Fibroblast of mammary gland (primary cell): ENCODE results near the gene MAP3K21.

ENCODE experiments used
- DNase-seq: peaks from one replicate; pipeline ENCODE4 v3.0.0-alpha.2; 2010; ENCODE audit warnings: low read depth
- H3K4me3 ChIP-seq: 2 replicates; pipeline ENCODE4 v1.5.1; 2011; ENCODE audit warnings: low read depth, mild to moderate bottlenecking, low read length, moderate library complexity; ENCODE audit not compliant: control insufficient read depth
- TF ChIP-seq, protein P1 (sequence below): conservative IDR thresholded peaks from 2 replicates; pipeline ENCODE4 v1.5.1; 2011; ENCODE audit warnings: low read depth, low read length, inconsistent platforms; ENCODE audit not compliant: control insufficient read depth, insufficient read depth

Gene MAP3K21

GRCh38 chr1:233368106-233368788, 40.7 kb downstream of the MAP3K21 start:
- no peak overlapping the region for H3K4me3 ChIP-seq
- DNase-seq, result peak; percentile 54
- TF ChIP-seq, protein P1, sequence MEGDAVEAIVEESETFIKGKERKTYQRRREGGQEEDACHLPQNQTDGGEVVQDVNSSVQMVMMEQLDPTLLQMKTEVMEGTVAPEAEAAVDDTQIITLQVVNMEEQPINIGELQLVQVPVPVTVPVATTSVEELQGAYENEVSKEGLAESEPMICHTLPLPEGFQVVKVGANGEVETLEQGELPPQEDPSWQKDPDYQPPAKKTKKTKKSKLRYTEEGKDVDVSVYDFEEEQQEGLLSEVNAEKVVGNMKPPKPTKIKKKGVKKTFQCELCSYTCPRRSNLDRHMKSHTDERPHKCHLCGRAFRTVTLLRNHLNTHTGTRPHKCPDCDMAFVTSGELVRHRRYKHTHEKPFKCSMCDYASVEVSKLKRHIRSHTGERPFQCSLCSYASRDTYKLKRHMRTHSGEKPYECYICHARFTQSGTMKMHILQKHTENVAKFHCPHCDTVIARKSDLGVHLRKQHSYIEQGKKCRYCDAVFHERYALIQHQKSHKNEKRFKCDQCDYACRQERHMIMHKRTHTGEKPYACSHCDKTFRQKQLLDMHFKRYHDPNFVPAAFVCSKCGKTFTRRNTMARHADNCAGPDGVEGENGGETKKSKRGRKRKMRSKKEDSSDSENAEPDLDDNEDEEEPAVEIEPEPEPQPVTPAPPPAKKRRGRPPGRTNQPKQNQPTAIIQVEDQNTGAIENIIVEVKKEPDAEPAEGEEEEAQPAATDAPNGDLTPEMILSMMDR, result no peak

GRCh38 chr1:233368789-233369130, 41.2 kb downstream of the MAP3K21 start:
- TF ChIP-seq, protein P1, result no peak
- DNase-seq, result no peak
- no peak overlapping the region for H3K4me3 ChIP-seq

- TF ChIP-seq, protein P1, result no peak
- no peak for DNase-seq
- H3K4me3 ChIP-seq, result no peak overlapping the region
Observed at GRCh38 chr1:233372218-233373120, 44.9 kb downstream of the MAP3K21 start.

DNA sequence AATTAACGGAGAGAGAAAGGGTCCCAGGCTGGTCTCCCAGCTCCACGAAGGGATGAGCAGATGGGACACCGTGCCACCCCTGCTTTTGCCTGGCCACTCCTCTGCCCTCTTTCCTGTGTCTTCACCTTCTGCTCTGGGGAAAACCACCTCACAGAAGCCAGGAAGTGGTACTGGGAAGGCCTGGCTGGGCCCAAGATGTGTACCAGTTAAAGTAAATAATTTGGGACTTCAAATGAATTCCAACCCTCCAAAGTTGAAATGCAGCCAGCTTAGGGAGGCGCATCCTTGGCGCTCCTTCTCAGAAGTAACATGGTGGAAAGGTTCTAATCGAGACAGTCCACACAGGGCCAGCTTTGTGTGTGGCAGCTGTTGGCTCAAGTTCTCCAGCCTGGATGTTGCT, 45.7 kb downstream of the MAP3K21 start:
- no peak for DNase-seq
- TF ChIP-seq, protein P1, result no peak
- H3K4me3 ChIP-seq, result no peak overlapping the region

DNA sequence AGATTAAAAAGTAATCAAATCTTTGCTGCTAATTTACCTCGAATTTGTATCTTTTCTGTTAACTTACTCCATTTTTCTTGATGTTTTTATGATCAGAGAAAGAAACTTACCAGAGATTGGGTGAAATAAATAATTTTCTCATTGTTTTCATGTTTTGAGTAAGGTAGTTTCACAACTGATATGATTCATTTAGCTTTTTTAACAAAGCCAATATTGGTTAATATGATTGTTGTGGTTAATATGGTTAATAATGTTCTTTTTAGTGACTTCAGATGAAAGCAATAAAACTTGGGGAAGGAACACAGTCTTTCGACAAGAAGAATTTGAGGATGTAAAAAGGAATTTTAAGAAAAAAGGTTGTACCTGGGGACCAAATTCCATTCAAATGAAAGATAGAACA, 48.1 kb downstream of the MAP3K21 start:
- TF ChIP-seq, protein P1, result no peak
- H3K4me3 ChIP-seq, result no peak overlapping the region
- DNase-seq, result no peak

DNA sequence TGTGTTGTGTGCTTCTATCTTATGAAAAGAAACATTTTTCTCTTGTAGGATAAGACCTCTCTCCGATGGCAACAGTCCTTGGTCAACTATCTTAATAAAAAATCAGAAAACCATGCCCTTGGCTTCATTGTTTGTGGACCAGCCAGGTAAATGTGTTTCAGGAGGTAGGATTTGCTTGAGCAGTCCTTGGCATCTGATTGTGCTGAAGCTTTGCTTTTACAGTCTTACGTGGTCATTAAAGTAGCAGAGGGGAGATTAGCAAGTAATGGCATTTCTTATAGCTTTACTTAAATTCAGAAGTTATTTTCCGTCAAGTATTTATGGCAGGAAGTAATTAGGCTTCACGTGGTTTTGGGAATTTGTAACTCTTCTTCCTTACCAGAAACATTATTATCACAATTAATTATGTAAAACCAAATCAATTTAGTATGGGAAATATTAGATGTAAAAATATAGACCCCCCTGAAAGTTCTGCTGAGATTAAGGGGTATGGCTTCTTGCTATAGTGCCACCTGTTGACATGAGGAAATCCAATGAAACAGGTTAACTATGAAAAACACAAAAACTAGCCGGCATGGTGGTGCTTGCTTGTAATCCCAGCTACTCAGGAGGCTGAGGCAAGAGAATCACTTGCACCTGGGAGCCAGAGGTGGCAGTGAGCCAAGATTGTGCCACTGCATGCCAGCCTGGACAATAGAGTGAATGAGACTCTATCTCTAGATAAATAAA, 49.0 kb downstream of the MAP3K21 start:
- no peak for DNase-seq
- H3K4me3 ChIP-seq, result no peak overlapping the region
- TF ChIP-seq, protein P1, result no peak
